GM18505 (cell line): Measurements from ENCODE around the gene ECSCR.
"Not testable (repeated sequence)": the region's sequence is repeated elsewhere in the genome, so short reads cannot be mapped to it uniquely, and the experiment has no call there.

Experiments
- ATAC-seq: cut with Tn5 transposase; IDR thresholded peaks from one replicate; pipeline ENCODE4 v1.9.1; 2021; ENCODE audit not compliant: unreplicated experiment
- POLR2A ChIP-seq: IDR thresholded peaks from 4 replicates; pipeline ENCODE4 v1.6.1; 2011; ENCODE audit warnings: borderline replicate concordance; ENCODE audit not compliant: insufficient read depth, insufficient read length; ENCODE audit errors: extremely low read depth

ECSCR gene, protein sequence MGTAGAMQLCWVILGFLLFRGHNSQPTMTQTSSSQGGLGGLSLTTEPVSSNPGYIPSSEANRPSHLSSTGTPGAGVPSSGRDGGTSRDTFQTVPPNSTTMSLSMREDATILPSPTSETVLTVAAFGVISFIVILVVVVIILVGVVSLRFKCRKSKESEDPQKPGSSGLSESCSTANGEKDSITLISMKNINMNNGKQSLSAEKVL

DNA sequence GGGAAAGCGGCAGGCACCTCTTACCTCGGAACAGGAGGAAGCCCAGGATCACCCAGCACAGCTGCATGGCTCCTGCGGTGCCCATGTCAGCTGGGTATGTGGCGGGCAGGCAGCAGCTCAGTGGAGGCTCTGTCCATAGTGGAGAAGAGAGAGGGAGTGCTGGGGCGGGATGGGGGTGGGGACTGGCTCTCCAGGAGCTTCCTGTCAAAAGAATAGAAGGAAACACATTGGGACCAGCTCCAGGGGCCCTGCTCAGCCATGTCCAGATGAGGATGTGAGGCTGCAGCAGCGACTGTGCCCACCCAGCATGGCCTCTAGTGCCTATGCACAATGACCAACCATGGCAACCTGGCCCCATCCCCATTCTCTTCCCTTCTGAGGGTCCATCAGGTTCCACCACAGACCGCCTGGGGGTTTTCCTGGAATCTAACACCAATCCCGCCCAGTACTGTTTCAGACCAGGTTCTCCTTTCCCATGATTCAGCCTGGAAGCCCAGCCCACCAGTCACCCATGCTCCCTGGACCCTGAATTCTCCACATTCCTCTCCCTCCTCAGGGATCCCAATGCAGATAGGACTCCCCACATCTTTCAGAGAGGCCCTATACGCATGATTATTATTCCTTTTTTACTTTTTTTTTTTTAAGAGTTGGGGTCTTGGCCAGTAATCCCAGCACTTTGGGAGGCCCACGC is at the start of gene ECSCR:
TSS of gene ECSCR (minus strand) at position 158 of the 691 bp plus-strand sequence. CDS start at position 85, 73 bp downstream.
- ATAC-seq, result no peak
- TF ChIP-seq POLR2A, result no peak

GRCh38 chr5:139504722-139505121 is 42.2 kb upstream of the ECSCR start:
- not testable (repeated sequence) for ATAC-seq

DNA sequence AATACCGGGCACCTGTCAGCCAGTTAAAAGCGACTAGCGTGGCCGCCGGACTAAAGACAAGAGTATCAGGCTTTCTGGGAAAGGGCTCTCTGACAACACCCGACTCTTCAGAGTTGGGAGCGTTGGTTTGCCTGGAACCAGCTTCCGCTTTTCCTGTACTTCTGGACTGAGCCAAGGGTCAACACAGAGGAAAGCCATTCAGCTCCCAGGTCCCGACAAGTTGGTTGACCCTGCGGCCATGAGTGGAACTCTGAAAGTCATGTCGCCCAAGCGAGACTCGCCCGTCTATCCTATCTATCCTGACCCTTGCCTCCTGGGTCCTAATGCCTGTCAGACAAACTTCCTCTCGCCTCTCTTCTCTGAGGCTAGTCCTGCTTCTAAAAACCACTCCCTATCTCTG is 41.3 kb upstream of the ECSCR start:
- ATAC-seq, result not testable (repeated sequence)

DNA sequence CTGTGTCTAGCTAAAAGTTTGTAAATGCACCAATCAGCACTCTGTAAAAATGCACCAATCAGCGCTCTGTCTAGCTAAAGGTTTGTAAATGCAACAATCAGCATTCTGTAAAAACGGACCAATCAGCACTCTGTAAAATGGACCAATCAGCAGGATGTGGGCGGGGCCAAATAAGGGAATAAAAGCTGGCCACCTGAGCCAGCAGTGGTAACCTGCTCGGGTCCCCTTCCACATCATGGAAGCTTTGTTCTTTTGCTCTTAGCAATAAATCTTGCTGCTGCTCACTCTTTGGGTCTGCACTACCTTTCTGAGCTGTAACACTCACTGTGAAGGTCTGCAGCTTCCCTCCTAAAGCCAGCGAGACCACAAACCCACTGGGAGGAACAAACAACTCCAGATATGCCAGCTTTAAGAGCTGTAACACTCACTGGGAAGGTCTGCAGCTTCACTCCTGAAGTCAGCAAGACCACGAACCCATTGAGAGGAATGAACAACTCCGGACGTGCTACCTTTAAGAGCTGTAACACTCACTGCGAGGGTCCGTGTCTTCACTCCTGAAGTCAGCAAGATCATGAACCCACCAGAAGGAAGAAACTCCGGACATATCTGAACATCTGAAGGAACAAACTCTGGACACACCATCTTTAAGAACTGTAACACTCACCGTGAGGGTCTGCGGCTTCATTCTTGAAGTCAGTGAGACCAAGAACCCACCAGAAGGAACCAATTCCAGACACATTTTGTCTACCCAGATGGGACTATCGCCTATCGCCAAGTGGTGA is 40.7 kb upstream of the ECSCR start:
- not testable (repeated sequence) for ATAC-seq

DNA sequence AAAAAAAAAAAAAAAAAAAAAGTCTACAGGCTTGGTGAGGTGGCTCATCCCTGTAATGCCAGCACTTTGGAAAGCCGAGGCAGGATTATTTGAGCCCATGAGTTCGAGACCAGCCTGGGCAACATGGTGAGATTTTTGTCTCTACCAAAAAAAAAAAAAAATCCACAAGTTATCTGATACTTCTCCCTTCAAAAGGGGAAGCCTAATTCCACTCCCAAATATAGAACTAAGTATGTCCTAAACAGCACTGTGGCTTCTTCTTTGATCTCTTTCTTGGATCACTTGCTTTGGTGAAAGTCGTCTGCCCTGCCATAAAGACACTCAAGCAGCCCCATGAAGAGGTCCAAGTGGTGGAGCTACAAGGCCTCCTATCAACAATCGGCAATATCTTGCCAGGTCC is 38.8 kb upstream of the ECSCR start:
- TF ChIP-seq POLR2A, result no peak
- ATAC-seq, result no peak

DNA sequence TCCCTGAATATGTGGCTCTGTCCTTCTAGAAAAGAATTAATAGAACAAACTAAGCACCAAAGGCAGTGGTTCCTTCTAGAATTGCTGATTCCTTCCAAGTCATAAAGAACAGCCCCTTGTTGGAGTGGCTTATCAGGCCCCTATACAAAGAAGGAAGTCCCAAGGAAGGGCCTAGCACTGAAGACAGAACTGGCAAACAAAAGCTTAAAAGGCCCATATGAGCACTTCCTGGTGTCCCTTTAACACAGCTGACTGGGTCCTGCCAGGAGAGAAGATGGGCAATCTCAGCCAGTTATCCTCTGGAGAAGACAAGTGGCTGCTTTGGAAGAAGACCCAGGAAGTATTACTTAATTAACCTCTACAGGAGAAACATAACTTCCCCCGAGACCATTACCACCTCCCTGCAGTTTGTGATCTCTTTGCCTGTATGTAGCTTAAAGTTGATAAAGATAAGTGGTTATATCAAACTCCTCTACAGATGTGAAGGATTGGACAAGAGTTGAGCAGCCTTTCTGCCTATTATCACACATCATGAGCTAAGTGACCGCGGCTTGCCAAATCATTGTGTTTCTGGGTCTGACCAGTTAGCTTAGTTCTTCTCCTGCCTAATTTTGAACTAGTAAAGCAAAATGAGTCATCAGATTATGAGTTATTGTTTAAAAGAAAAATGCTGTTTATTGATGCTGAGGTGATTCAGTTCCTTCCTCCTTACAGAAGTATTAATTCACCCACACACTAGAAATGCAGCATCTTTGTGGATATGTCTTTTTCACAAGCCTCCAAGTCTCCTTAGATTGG is 33.3 kb upstream of the ECSCR start:
- TF ChIP-seq POLR2A, result no peak
- no peak for ATAC-seq

DNA sequence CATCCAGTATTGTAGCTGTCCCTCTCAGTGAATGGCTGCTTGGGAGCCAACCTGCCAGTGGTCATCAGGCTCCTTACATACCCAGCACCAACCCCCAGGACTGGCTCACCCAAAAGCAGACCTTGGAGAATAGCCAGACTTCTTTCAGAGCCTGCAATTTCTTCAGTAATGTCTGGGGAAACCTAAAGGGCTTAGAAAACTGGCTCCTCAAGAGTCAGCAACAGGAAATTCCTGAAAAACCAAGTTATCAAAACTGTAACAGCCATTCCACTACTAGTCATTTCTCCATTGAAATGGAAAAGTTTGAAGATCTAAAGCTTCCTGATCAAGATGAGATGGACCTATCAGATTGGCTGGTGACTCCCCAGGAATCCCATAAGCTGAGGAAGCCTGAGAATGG is 32.3 kb upstream of the ECSCR start:
- ATAC-seq, result no peak
- TF ChIP-seq POLR2A, result no peak

- TF ChIP-seq POLR2A, result no peak
Measured at GRCh38 chr5:139494256-139494655, 31.7 kb upstream of the ECSCR start.

DNA sequence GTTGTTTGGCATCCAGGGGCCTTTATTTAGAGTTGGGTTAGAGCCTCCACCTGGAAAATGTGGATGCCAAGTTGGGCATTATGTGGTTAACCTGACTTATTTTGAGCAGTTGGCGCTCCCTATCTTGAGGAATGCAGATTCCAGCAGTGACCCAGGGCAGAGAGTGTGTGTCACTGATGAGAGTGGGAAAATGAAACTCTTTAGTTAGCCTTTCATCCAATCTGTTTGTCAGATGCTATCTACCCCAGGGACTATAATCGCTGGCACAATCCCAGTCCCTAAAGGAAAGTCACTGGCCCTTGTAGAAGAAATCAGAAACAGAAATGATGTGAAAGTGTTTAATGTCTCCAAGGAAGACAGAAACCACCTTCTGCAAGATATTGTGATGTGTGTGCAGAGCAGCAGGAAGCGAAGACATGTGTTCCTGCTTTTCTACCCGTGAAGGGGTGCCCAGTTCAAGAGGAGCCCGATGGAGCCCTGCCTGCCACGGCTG is 30.2 kb upstream of the ECSCR start:
- ATAC-seq, result no peak

More at GRCh38 chr5:139494256-139494655, 31.7 kb upstream of the ECSCR start:
- ATAC-seq, result no peak

DNA sequence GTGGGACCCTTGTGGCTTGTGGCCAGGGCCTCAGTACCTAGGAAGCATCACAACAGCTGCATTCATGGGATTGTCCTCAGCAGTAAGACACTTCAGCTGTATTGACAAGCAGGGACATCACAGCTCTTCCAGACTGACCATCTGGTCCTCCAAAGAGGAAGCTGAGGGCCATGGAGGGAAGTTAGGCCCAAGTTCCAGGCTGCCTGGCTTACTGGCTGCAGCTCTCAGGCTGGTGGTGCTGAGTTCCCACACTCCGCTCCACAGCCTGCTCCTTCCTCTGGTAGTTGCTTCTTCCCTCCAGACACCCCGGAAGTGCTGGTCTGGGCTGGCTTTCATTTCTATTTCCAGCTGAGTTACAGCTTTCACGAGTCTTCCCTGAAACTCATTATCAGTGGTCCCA is 25.7 kb upstream of the ECSCR start:
- ATAC-seq, result no peak
- no peak for TF ChIP-seq POLR2A

More for the DNA sequence above, 30.2 kb upstream of the ECSCR start:
- TF ChIP-seq POLR2A, result no peak

DNA sequence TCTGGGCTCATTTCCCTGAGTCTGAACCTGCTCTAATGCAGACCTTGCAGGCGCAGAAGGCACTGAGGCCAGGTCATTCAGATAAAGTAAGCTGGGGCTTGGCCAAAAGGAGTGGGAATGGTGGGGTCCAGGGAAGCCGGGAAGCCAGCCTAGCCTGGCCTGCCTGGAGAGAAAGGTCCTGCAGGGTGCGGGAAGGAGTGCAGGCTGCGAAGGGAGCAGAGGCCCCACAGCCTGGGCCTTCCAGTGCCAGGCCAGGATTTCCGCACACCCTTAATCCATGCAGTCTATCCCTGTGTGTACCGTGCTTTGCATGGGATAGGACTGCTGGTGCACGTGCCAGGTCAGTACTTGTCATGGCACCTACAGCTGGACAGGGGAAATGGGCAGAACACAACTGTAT is 23.7 kb upstream of the ECSCR start:
- TF ChIP-seq POLR2A, result no peak

GRCh38 chr5:139482890-139483208 is 20.3 kb upstream of the ECSCR start:
- ATAC-seq, result not testable (repeated sequence)

More for the DNA sequence above, 23.7 kb upstream of the ECSCR start:
- ATAC-seq, result no peak

GRCh38 chr5:139482050-139482889 is 19.7 kb upstream of the ECSCR start, which contains the start of gene STING1:
TSS of gene STING1 (minus strand) at chr5:139482758. CDS start at chr5:139481704, 1,054 bp downstream.
- no peak for ATAC-seq
- TF ChIP-seq POLR2A, result no peak
